Measurements from ENCODE around the gene VPS26C.

VPS26C gene

GRCh38 chr21:37243961-37244360, 23.2 kb downstream of the VPS26C start:
- TF ChIP-seq CTCF (IDR thresholded peaks at IDR 0.05): no peak

- no peak for TF ChIP-seq CTCF (IDR thresholded peaks at IDR 0.05)
These were observed 25.7 kb downstream of the VPS26C start for GRCh38 chr21:37241426-37241825.

- TF ChIP-seq CTCF (IDR thresholded peaks at IDR 0.05): no peak
These were observed 26.2 kb downstream of the VPS26C start for GRCh38 chr21:37240978-37241377.

- TF ChIP-seq CTCF (IDR thresholded peaks at IDR 0.05): no peak
These were observed 29.4 kb downstream of the VPS26C start for GRCh38 chr21:37237764-37238163.

- no peak for TF ChIP-seq CTCF (IDR thresholded peaks at IDR 0.05)
These were observed 29.8 kb downstream of the VPS26C start for GRCh38 chr21:37237346-37237745.

GRCh38 chr21:37233551-37234146, 33.5 kb downstream of the VPS26C start:
- no peak for TF ChIP-seq CTCF (IDR thresholded peaks at IDR 0.05)

GRCh38 chr21:37232274-37233018, 34.7 kb downstream of the VPS26C start:
- TF ChIP-seq CTCF (IDR thresholded peaks at IDR 0.05): no peak

All from LNCAP (cell line).